ENCODE data around the gene FOXL3. TPM values are rescaled to one million over a fixed set of nuclear protein-coding genes. Genes with fewer than 3 reads are reported as not detected.

The FOXL3 gene
- total RNA-seq, 4 donors from 2014 or later, result not detected

- no peak for DNase-seq (ENCODE audit: low spot score in 2 of 2)
- Histone ChIP-seq H3K27me3 (no peaks in the 10 kb centered on the region), H3K36me3 (peaks cover 0 to 99% (median 0%) of the 10 kb centered on the region in 3 donors), H3K4me1 (peaks cover 0 to 9% (median 0%) of the 10 kb centered on the region in 4 donors), H3K27ac (no peak overlapping the region), H3K4me3 (no peak overlapping the region), H3K9me3 (no peaks in the 10 kb centered on the region)
- 86 to 87% methylated on average over 12 of the region's 12 CpGs for WGBS, 2 donors
- TF ChIP-seq POLR2A (IDR thresholded peaks at IDR 0.05) (no peak), CTCF (IDR thresholded peaks at IDR 0.05) (no peak), EP300 (IDR thresholded peaks at IDR 0.05) (no peak)
These were observed 40.0 kb upstream of the FOXL3 start for GRCh38 chr7:249989-250388.

- Histone ChIP-seq H3K9me3 (no peaks in the 10 kb centered on the region), H3K4me3 (no peak overlapping the region), H3K36me3 (peaks cover 0 to 100% (median 0%) of the 10 kb centered on the region in 3 donors), H3K4me1 (peaks cover 0 to 4% (median 0%) of the 10 kb centered on the region in 4 donors), H3K27ac (no peak overlapping the region), H3K27me3 (no peaks in the 10 kb centered on the region)
- no peak for DNase-seq (ENCODE audit: low spot score in 2 of 2)
- 89 to 93% methylated on average over 14 to 15 of the region's 15 CpGs for WGBS, 2 donors
- no peak for TF ChIP-seq EP300 (IDR thresholded peaks at IDR 0.05)
- TF ChIP-seq POLR2A (IDR thresholded peaks at IDR 0.05), result no peak
- no peak for TF ChIP-seq CTCF (IDR thresholded peaks at IDR 0.05)
These were observed 39.4 kb upstream of the FOXL3 start for GRCh38 chr7:250523-250922.

GRCh38 chr7:251005-251404 lies 39.0 kb upstream of the FOXL3 start:
- 87 to 99% methylated on average over 13 to 20 of the region's 20 CpGs for WGBS, 2 donors
- no peaks in the 10 kb centered on the region for H3K9me3 ChIP-seq
- peaks cover 0 to 100% (median 0%) of the 10 kb centered on the region in 3 donors for H3K36me3 ChIP-seq

GRCh38 chr7:251446-252175 lies 38.4 kb upstream of the FOXL3 start:
- H3K4me3 ChIP-seq, result no peak overlapping the region
- TF ChIP-seq POLR2A (IDR thresholded peaks at IDR 0.05) (no peak), EP300 (IDR thresholded peaks at IDR 0.05) (no peak), CTCF (IDR thresholded peaks at IDR 0.05) (no peak)
- no peaks in the 10 kb centered on the region for H3K4me1 ChIP-seq
- no peak overlapping the region for H3K27ac ChIP-seq
- H3K27me3 ChIP-seq, result no peaks in the 10 kb centered on the region
- 85 to 88% methylated on average over 21 of the region's 21 CpGs for WGBS, 2 donors
- peaks cover 0 to 100% (median 3%) of the 10 kb centered on the region in 3 donors for H3K36me3 ChIP-seq
- H3K9me3 ChIP-seq, result no peaks in the 10 kb centered on the region
- no peak for DNase-seq (ENCODE audit: low spot score in 2 of 2)

More at GRCh38 chr7:251005-251404, 39.0 kb upstream of the FOXL3 start:
- no peak overlapping the region for H3K4me3 ChIP-seq
- no peaks in the 10 kb centered on the region for H3K4me1 ChIP-seq
- no peaks in the 10 kb centered on the region for H3K27me3 ChIP-seq
- no peak for DNase-seq (ENCODE audit: low spot score in 2 of 2)
- no peak for TF ChIP-seq CTCF (IDR thresholded peaks at IDR 0.05)
- TF ChIP-seq EP300 (IDR thresholded peaks at IDR 0.05), result no peak
- no peak for TF ChIP-seq POLR2A (IDR thresholded peaks at IDR 0.05)
- H3K27ac ChIP-seq, result no peak overlapping the region

- Histone ChIP-seq H3K9me3 (no peaks in the 10 kb centered on the region), H3K27me3 (no peaks in the 10 kb centered on the region), H3K4me3 (no peak overlapping the region), H3K27ac (no peak overlapping the region), H3K4me1 (no peaks in the 10 kb centered on the region), H3K36me3 (peaks cover 0 to 100% (median 7%) of the 10 kb centered on the region in 3 donors)
- DNase-seq (ENCODE audit: low spot score in 2 of 2), result no peak
- 83 to 90% methylated on average over 18 to 24 of the region's 29 CpGs for WGBS, 2 donors
- TF ChIP-seq POLR2A (IDR thresholded peaks at IDR 0.05) (no peak), EP300 (IDR thresholded peaks at IDR 0.05) (no peak), CTCF (IDR thresholded peaks at IDR 0.05) (no peak)
These were observed 37.6 kb upstream of the FOXL3 start for GRCh38 chr7:252216-252965.
